ENCODE measurements around the gene ZNF254.

Gene ZNF254

GRCh38 chr19:24062190-24062589 lies 24.8 kb upstream of the ZNF254 start:
- TF ChIP-seq, protein P1, sequence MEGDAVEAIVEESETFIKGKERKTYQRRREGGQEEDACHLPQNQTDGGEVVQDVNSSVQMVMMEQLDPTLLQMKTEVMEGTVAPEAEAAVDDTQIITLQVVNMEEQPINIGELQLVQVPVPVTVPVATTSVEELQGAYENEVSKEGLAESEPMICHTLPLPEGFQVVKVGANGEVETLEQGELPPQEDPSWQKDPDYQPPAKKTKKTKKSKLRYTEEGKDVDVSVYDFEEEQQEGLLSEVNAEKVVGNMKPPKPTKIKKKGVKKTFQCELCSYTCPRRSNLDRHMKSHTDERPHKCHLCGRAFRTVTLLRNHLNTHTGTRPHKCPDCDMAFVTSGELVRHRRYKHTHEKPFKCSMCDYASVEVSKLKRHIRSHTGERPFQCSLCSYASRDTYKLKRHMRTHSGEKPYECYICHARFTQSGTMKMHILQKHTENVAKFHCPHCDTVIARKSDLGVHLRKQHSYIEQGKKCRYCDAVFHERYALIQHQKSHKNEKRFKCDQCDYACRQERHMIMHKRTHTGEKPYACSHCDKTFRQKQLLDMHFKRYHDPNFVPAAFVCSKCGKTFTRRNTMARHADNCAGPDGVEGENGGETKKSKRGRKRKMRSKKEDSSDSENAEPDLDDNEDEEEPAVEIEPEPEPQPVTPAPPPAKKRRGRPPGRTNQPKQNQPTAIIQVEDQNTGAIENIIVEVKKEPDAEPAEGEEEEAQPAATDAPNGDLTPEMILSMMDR (IDR thresholded peaks at IDR 0.05; ENCODE audit: low read depth, low read length), result no peak
- H3K4me3 ChIP-seq (ENCODE audit: low read depth, low read length), result no peak overlapping the region

GRCh38 chr19:24063295-24063694 lies 23.7 kb upstream of the ZNF254 start:
- TF ChIP-seq, protein P1 (IDR thresholded peaks at IDR 0.05; ENCODE audit: low read depth, low read length), result no peak
- H3K4me3 ChIP-seq (ENCODE audit: low read depth, low read length), result no peak overlapping the region

GRCh38 chr19:24064175-24064574 lies 22.8 kb upstream of the ZNF254 start:
- H3K4me3 ChIP-seq (ENCODE audit: low read depth, low read length), result no peak overlapping the region
- TF ChIP-seq, protein P1 (IDR thresholded peaks at IDR 0.05; ENCODE audit: low read depth, low read length), result no peak

DNA sequence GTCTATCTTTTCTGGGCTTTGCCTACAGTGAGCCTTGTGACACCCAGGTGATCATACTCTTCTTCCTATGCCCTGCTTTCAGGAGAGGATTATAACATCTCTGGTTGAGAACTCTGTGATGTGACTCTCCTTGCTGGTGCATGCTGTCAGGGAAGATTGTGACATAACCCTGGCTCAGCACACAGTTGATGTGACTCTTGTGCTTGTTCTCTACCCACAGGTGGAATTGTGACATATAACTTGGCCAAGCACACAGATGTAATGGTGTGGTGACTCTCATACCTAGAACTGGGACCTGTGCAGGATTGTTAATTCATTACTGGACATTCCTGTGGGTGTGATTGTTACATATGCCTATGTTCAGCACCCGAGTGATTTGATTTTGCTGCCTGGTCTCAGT lies 21.7 kb upstream of the ZNF254 start:
- TF ChIP-seq, protein P1 (IDR thresholded peaks at IDR 0.05; ENCODE audit: low read depth, low read length), result no peak
- no peak overlapping the region for H3K4me3 ChIP-seq (ENCODE audit: low read depth, low read length)

DNA sequence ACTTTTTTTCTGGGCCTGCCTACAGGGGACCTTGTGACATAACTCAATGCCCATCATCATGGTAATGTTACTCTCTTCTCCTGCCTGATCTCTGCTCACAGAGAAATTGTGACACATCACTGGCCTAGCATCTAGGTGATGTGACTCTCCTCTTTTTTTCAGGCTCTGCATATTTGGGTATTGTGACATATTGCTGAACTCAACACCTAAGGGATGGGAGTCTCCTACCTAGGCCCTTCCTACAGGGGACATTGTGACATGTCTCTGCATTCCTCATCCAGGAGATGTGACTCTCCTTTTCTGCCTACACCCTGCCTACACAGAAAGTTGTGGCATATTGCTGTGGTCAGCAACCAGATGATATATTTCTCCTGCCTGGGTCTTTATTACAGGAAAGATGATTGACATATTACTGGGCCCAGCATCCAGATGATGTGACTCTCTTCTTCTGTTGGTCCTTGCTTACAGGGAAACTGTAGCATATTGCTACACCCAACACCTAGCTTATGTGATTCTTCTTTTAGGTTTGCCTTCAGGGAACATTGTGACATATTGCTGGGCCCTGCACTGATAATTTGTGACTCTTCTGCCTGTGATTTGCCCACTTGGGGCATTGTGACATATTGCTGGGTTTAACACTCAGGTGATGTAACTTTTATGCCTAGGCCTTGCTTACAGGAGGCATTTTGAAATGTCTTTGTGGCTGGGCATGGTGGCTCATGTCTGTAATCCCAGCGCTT lies 21.0 kb upstream of the ZNF254 start:
- TF ChIP-seq, protein P1 (IDR thresholded peaks at IDR 0.05; ENCODE audit: low read depth, low read length), result no peak
- H3K4me3 ChIP-seq (ENCODE audit: low read depth, low read length), result no peak overlapping the region

DNA sequence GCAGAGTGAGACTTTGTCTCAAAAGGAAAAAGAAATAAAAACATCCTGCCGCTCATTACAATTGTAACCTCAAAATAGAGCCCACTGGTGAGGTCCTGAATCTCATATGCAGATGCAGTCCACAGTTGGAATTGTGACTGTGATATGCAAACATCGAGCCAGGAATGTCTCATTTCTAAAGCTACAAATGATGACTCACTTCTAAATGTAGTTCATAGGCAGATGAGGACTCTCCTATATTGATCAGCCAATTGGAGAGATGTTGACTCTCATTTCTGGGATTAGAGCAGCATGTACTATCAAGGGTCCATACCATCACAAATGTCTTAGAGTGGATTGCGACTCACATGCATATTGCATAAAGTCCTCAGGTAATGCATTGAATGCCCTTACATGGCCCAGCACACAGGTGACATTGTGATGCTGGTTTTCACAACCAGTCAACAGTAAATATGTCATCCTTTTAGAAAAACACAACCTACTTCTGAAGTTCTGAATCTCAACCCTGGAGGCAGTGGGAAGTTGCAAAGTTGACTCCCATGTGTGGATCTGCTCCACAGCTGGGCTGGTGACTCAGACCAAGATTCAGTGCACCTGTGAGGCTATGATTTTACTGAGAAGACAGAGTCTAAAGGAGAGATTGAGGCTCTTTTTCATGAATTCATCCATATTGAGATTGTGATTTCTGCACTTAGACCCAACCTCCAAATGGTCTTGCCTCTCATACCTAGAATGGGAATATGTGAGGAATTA lies 16.9 kb upstream of the ZNF254 start:
- H3K4me3 ChIP-seq (ENCODE audit: low read depth, low read length), result no peak overlapping the region
- TF ChIP-seq, protein P1 (IDR thresholded peaks at IDR 0.05; ENCODE audit: low read depth, low read length), result no peak

- H3K4me3 ChIP-seq (ENCODE audit: low read depth, low read length), result no peak overlapping the region
- TF ChIP-seq, protein P1 (IDR thresholded peaks at IDR 0.05; ENCODE audit: low read depth, low read length), result no peak
These were observed 15.9 kb upstream of the ZNF254 start for GRCh38 chr19:24071078-24071477.
